H9 (cell line): Measurements from ENCODE around the gene GNPDA2. TPM values are rescaled to one million over a fixed set of nuclear protein-coding genes. Genes with fewer than 3 reads are reported as not detected.

Source experiments
- DNase-seq: peaks from one replicate; pipeline ENCODE4 v3.0.0-alpha.2; 2017
- H2AFZ ChIP-seq: one replicate; pipeline ENCODE4 v1.6.1; 2013; ENCODE audit warnings: mild to moderate bottlenecking, low read length, control low read depth, moderate library complexity
- H2AK5ac ChIP-seq: 2 replicates; pipeline ENCODE4 v1.6.1; 2013; ENCODE audit warnings: low read length, control low read depth, mixed read lengths; ENCODE audit not compliant: insufficient read length
- H2BK120ac ChIP-seq: one replicate; pipeline ENCODE4 v1.6.1; 2013; ENCODE audit warnings: low read depth, mild to moderate bottlenecking, low read length, control low read depth, inconsistent platforms; ENCODE audit not compliant: poor library complexity, severe bottlenecking
- H2BK12ac ChIP-seq: 2 replicates; pipeline ENCODE4 v1.6.1; 2013; ENCODE audit warnings: low read length, control low read depth, mixed read lengths, low read depth; ENCODE audit not compliant: insufficient read length
- H2BK15ac ChIP-seq: 2 replicates; pipeline ENCODE4 v1.6.1; 2013; ENCODE audit warnings: low read depth, low read length, control low read depth
- H2BK20ac ChIP-seq: one replicate; pipeline ENCODE4 v1.6.1; 2013; ENCODE audit warnings: low read depth, mild to moderate bottlenecking, low read length, control low read depth, inconsistent platforms; ENCODE audit not compliant: poor library complexity, severe bottlenecking
- H2BK5ac ChIP-seq: 2 replicates; pipeline ENCODE4 v1.6.1; 2013; ENCODE audit warnings: low read length, control low read depth, mixed read lengths; ENCODE audit not compliant: insufficient read length
- H3K14ac ChIP-seq: 2 replicates; pipeline ENCODE4 v1.6.1; 2013; ENCODE audit warnings: low read length, control low read depth; ENCODE audit not compliant: insufficient read depth
- H3K18ac ChIP-seq: 2 replicates; pipeline ENCODE4 v1.6.1; 2013; ENCODE audit warnings: low read depth, mild to moderate bottlenecking, mixed read lengths, low read length, control low read depth; ENCODE audit not compliant: insufficient read length
- H3K23ac ChIP-seq: 2 replicates; pipeline ENCODE4 v1.6.1; 2013; ENCODE audit warnings: low read length, control low read depth, mixed read lengths, low read depth; ENCODE audit not compliant: insufficient read length
- H3K23me2 ChIP-seq: 2 replicates; pipeline ENCODE4 v1.6.1; 2013; ENCODE audit warnings: low read depth, mild to moderate bottlenecking, mixed read lengths, low read length, control low read depth; ENCODE audit not compliant: insufficient read length, poor library complexity, severe bottlenecking
- H3K27ac ChIP-seq: 2 replicates; pipeline ENCODE4 v1.5.1; 2013; ENCODE audit warnings: low read length, control low read depth, mixed read lengths, low read depth; ENCODE audit not compliant: insufficient read length
- H3K27me3 ChIP-seq: 2 replicates; pipeline ENCODE4 v1.6.1; 2013; ENCODE audit warnings: low read length, control low read depth, inconsistent platforms; ENCODE audit not compliant: insufficient read depth
- H3K4ac ChIP-seq: 2 replicates; pipeline ENCODE4 v1.6.1; 2013; ENCODE audit warnings: low read depth, mild to moderate bottlenecking, control low read depth, inconsistent platforms, low read length, moderate library complexity
- H3K4me1 ChIP-seq: 2 replicates; pipeline ENCODE4 v1.6.1; 2013; ENCODE audit warnings: low read length, control low read depth, inconsistent platforms; ENCODE audit not compliant: insufficient read depth
- H3K4me2 ChIP-seq: 2 replicates; pipeline ENCODE4 v1.6.1; 2013; ENCODE audit warnings: low read length, control low read depth, mixed read lengths; ENCODE audit not compliant: insufficient read length, insufficient read depth
- H3K56ac ChIP-seq: 2 replicates; pipeline ENCODE4 v1.6.1; 2013; ENCODE audit warnings: low read depth, mild to moderate bottlenecking, mixed read lengths, low read length, control low read depth; ENCODE audit not compliant: insufficient read length
- H3K79me1 ChIP-seq: 2 replicates; pipeline ENCODE4 v1.6.1; 2013; ENCODE audit warnings: low read depth, mild to moderate bottlenecking, moderate library complexity, low read length, control low read depth, inconsistent platforms; ENCODE audit not compliant: insufficient read depth, poor library complexity, severe bottlenecking
- H3K79me2 ChIP-seq: 2 replicates; pipeline ENCODE4 v1.6.1; 2013; ENCODE audit warnings: low read length, control low read depth, inconsistent platforms; ENCODE audit not compliant: insufficient read depth
- H3K9ac ChIP-seq: 2 replicates; pipeline ENCODE4 v1.6.1; 2013; ENCODE audit warnings: low read length, control low read depth, mixed read lengths; ENCODE audit not compliant: insufficient read length; ENCODE audit errors: extremely low read depth
- H3K9me3 ChIP-seq: one replicate; pipeline ENCODE4 v1.6.1; 2013; ENCODE audit warnings: low read depth, low read length, inconsistent platforms; ENCODE audit not compliant: control insufficient read depth
- H3T11ph ChIP-seq: one replicate; pipeline ENCODE4 v1.6.1; 2013; ENCODE audit warnings: mild to moderate bottlenecking, low read length, control low read depth, inconsistent platforms
- H4K20me1 ChIP-seq: one replicate; pipeline ENCODE4 v1.6.1; 2013; ENCODE audit not compliant: control insufficient read depth, insufficient read length, insufficient read depth
- H4K5ac ChIP-seq: 2 replicates; pipeline ENCODE4 v1.6.1; 2013; ENCODE audit warnings: low read depth, mild to moderate bottlenecking, mixed read lengths, low read length, control low read depth; ENCODE audit not compliant: insufficient read length
- H4K8ac ChIP-seq: replicated peaks from 2 replicates; pipeline ENCODE4 v1.6.1; 2013; ENCODE audit warnings: low read length, control low read depth, mixed read lengths, low read depth; ENCODE audit not compliant: insufficient read length
- H4K91ac ChIP-seq: 2 replicates; pipeline ENCODE4 v1.6.1; 2013; ENCODE audit warnings: low read depth, mild to moderate bottlenecking, moderate library complexity, mixed read lengths, low read length, control low read depth; ENCODE audit not compliant: insufficient read length
- H3K27ac Mint-ChIP-seq, 3 experiments: 2 replicates in 2 of 3; 3 replicates in 1 of 3; pipeline ENCODE4 v1.8.0; 2020 to 2021; ENCODE audit warnings: mixed read lengths in 3 of 3, mild to moderate bottlenecking in 1 of 3, moderate library complexity in 1 of 3
- H3K27me3 Mint-ChIP-seq: 2 replicates; pipeline ENCODE4 v1.8.0; 2021; ENCODE audit warnings: low read depth, mild to moderate bottlenecking, moderate library complexity, mixed read lengths
- H3K36me3 Mint-ChIP-seq, 3 experiments: 2 replicates in 2 of 3; 3 replicates in 1 of 3; pipeline ENCODE4 v1.8.0; 2020 to 2021; ENCODE audit warnings: low read depth in 3 of 3, mixed read lengths in 3 of 3; ENCODE audit not compliant: insufficient read depth in 1 of 3
- H3K4me1 Mint-ChIP-seq, 2 experiments: 2 replicates each; pipeline ENCODE4 v1.8.0; 2020; ENCODE audit warnings: mixed read lengths in 2 of 2
- H3K4me3 Mint-ChIP-seq, 2 experiments: 2 replicates in 1 of 2; 3 replicates in 1 of 2; pipeline ENCODE4 v1.8.0; 2020 to 2021; ENCODE audit warnings: mild to moderate bottlenecking in 2 of 2, mixed read lengths in 2 of 2, moderate library complexity in 1 of 2
- H3K9me3 Mint-ChIP-seq, 2 experiments: 2 replicates in 1 of 2; 3 replicates in 1 of 2; pipeline ENCODE4 v1.8.0; 2020; ENCODE audit warnings: mild to moderate bottlenecking in 2 of 2, mixed read lengths in 2 of 2, moderate library complexity in 1 of 2
- CTCF ChIP-seq: fragments of 200-600 bp; sonication (generic); conservative IDR thresholded peaks from 3 replicates; pipeline ENCODE4 v1.8.0; 2021; ENCODE audit warnings: antibody characterized with exemption, mild to moderate bottlenecking
- WGBS: extraction: QIAGEN DNeasy Blood & Tissue Kit; methylation state at CpG from one replicate; pipeline ENCODE4 v1.1.7; 2013; ENCODE audit warnings: missing lambda C conversion rate, low lambda C conversion rate, mixed read lengths; ENCODE audit not compliant: insufficient read length; ENCODE audit errors: extremely low coverage; 5-methylcytosine and 5-hydroxymethylcytosine counted together
- total RNA-seq: library from RNA; stranded (reverse); gene quantifications from 2 replicates; pipeline ENCODE4 v1.2.1, GENCODE V29; 2021

GNPDA2 gene
- total RNA-seq, 1 experiment from 2014 or later = 4.8 TPM

DNA sequence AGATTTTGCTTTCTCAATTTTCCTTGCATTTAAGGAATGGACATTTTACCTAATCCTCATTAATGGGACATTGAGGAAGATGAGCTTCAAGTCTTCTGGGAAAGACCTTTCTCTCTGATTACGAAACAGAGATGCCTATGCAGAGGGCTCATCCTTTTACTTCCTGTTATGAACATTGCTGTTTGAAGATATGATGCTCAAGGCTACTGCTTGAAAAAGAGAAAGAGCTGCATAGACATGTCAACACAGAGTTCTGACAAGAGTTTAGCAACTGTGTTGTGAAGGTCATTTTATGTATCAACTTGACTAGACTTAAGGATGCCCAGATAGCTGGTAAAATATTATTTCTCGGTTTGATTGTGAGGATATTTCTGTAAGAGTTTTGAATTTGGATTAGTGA, 13.8 kb upstream of the GNPDA2 start:
- WGBS = no CpG with 5 or more reads among the region's 2 CpGs
- 0 out of 2 replicates have a peak, but pooled peaks cover 1% of the 10 kb centered on the region for H3K27me3 Mint-ChIP-seq
- no peaks in the 10 kb centered on the region for H3K79me1 ChIP-seq
- H2AFZ ChIP-seq = no peak overlapping the region
- H3K27me3 ChIP-seq = no peaks in the 10 kb centered on the region
- H2BK20ac ChIP-seq = no peak overlapping the region
- H4K8ac ChIP-seq = no peak overlapping the region
- H2BK120ac ChIP-seq = no peak overlapping the region
- no peak for TF ChIP-seq CTCF
- H2BK12ac ChIP-seq = no peak overlapping the region
- H3K14ac ChIP-seq = no peak overlapping the region
- no peak overlapping the region for H3K27ac Mint-ChIP-seq
- no peaks in the 10 kb centered on the region for H3K9me3 ChIP-seq
- peaks cover 0 to 3% of the 10 kb centered on the region in 2 experiments; a peak in 1 of 5 replicates for H3K9me3 Mint-ChIP-seq
- no peaks in the 10 kb centered on the region; the same call in 1 of the 2 replicates for H3K79me2 ChIP-seq
- no peaks in the 10 kb centered on the region for H3K23me2 ChIP-seq
- H3T11ph ChIP-seq = no peak overlapping the region
- no peaks in the 10 kb centered on the region for H3K4me1 ChIP-seq
- H3K36me3 Mint-ChIP-seq = no peaks in the 10 kb centered on the region
- H3K4me1 Mint-ChIP-seq = no peaks in the 10 kb centered on the region
- H3K23ac ChIP-seq = no peak overlapping the region
- no peak overlapping the region for H3K18ac ChIP-seq
- H3K4me2 ChIP-seq = no peak overlapping the region
- H2AK5ac ChIP-seq = no peak overlapping the region
- no peak overlapping the region for H3K4me3 Mint-ChIP-seq
- H2BK5ac ChIP-seq = no peak overlapping the region
- H3K27ac ChIP-seq = no peak overlapping the region
- H4K91ac ChIP-seq = no peak overlapping the region
- H3K9ac ChIP-seq = no peak overlapping the region
- H3K4ac ChIP-seq = no peak overlapping the region
- DNase-seq = no peak
- H4K20me1 ChIP-seq = no peaks in the 10 kb centered on the region
- no peak overlapping the region for H3K56ac ChIP-seq
- no peak overlapping the region for H2BK15ac ChIP-seq
- H4K5ac ChIP-seq = no peak overlapping the region
